HepG2 (cell line): ENCODE measurements around the gene WDR82. TPM values are rescaled to one million over a fixed set of nuclear protein-coding genes. Genes with fewer than 3 reads are reported as not detected.

Experiments used
- CAMTA2 ChIP-seq: sonication (generic); formaldehyde crosslinking; IDR thresholded peaks from 2 replicates; pipeline ENCODE4 v1.4.0; 2020; ENCODE audit warnings: mild to moderate bottlenecking, missing genetic modification reagents, borderline replicate concordance
- FOSL2 ChIP-seq: sonication (generic); formaldehyde crosslinking; IDR thresholded peaks from 2 replicates; pipeline ENCODE4 v1.4.0; 2020; ENCODE audit warnings: missing genetic modification reagents
- FOXJ3 ChIP-seq: sonication (generic); formaldehyde crosslinking; IDR thresholded peaks from 2 replicates; pipeline ENCODE4 v1.4.0; 2020; ENCODE audit warnings: missing genetic modification reagents, mild to moderate bottlenecking, borderline replicate concordance
- RCOR2 ChIP-seq: IDR thresholded peaks from 2 replicates; pipeline ENCODE4 v1.6.1; 2016; ENCODE audit warnings: missing biosample characterization, missing genetic modification reagents
- SALL2 ChIP-seq: sonication (generic); formaldehyde crosslinking; IDR thresholded peaks from 2 replicates; pipeline ENCODE4 v1.8.1; 2023; ENCODE audit warnings: mild to moderate bottlenecking, missing genetic modification reagents, inconsistent platforms
- SRSF1 ChIP-seq: fragments of 200-400 bp; formaldehyde crosslinking; optimal IDR thresholded peaks from 2 replicates; pipeline ENCODE3; 2017; ENCODE audit warnings: mild to moderate bottlenecking, low read depth, low read length, moderate library complexity
- SRSF9 ChIP-seq: fragments of 200-400 bp; formaldehyde crosslinking; IDR thresholded peaks from 2 replicates; pipeline ENCODE4 v1.6.1; 2018; ENCODE audit warnings: borderline replicate concordance, mild to moderate bottlenecking, low read depth, low read length; ENCODE audit not compliant: insufficient read depth, poor library complexity, severe bottlenecking
- TAF15 ChIP-seq: fragments of 200-400 bp; formaldehyde crosslinking; IDR thresholded peaks from one replicate; pipeline ENCODE4 v1.6.1; 2018; ENCODE audit warnings: mild to moderate bottlenecking, low read depth, low read length; ENCODE audit not compliant: poor library complexity, severe bottlenecking
- ZNF10 ChIP-seq: sonication (generic); formaldehyde crosslinking; IDR thresholded peaks from 2 replicates; pipeline ENCODE4 v1.4.0; 2020; ENCODE audit warnings: mild to moderate bottlenecking, low read depth, missing genetic modification reagents, borderline replicate concordance
- ZNF121 ChIP-seq: sonication (generic); formaldehyde crosslinking; IDR thresholded peaks from 2 replicates; pipeline ENCODE4 v1.5.0; 2020; ENCODE audit warnings: mild to moderate bottlenecking, missing genetic modification reagents
- ZNF17 ChIP-seq: sonication (generic); formaldehyde crosslinking; IDR thresholded peaks from 2 replicates; pipeline ENCODE4 v1.5.0; 2020; ENCODE audit warnings: mild to moderate bottlenecking, missing genetic modification reagents
- ZNF30 ChIP-seq: sonication (generic); formaldehyde crosslinking; IDR thresholded peaks from 2 replicates; pipeline ENCODE4 v1.5.0; 2020; ENCODE audit warnings: mild to moderate bottlenecking, missing genetic modification reagents
- ZNF773 ChIP-seq: sonication (generic); formaldehyde crosslinking; IDR thresholded peaks from 2 replicates; pipeline ENCODE4 v1.4.0; 2020; ENCODE audit warnings: missing genetic modification reagents, borderline replicate concordance
- polyA plus RNA-seq, 8 experiments: library from polyadenylated mRNA; depleted of rRNA in 3 of 8; stranded (reverse) in 7 of 8; unstranded in 1 of 8; fragments of >200 nt; fragmentation: Illumina TruSeq in 4 of 8; extraction: Trizol in 4 of 8; gene quantifications; 2 replicates each; pipeline versions ENCODE4 v1.2.1 to v1.2.3, GENCODE V29; 2011 to 2016; ENCODE audit warnings: low read depth in 4 of 8, missing spikeins in 1 of 8, mixed read lengths in 1 of 8; ENCODE audit not compliant: insufficient read depth in 1 of 8
- total RNA-seq, 5 experiments: library from RNA; depleted of rRNA; stranded (reverse); fragments of >200 nt; fragmentation: Illumina TruSeq; extraction: Trizol; gene quantifications; 2 replicates each; pipeline ENCODE4 v1.2.3, GENCODE V29; 2016; ENCODE audit warnings: low read depth in 1 of 5
- TF ChIP-seq, protein P1 (sequence below): sonication (generic); formaldehyde crosslinking; IDR thresholded peaks from 2 replicates; pipeline ENCODE4 v1.8.1; 2023; ENCODE audit warnings: mild to moderate bottlenecking, missing genetic modification reagents
- TF ChIP-seq, protein P2 (sequence below): sonication (generic); formaldehyde crosslinking; IDR thresholded peaks from 2 replicates; pipeline ENCODE4 v1.5.0; 2020; ENCODE audit warnings: missing genetic modification reagents
- TF ChIP-seq, protein P3 (sequence below): IDR thresholded peaks from 2 replicates; pipeline ENCODE4 v1.6.1; 2016; ENCODE audit warnings: mild to moderate bottlenecking
- TF ChIP-seq, protein P4 (sequence below): sonication (generic); formaldehyde crosslinking; IDR thresholded peaks from 2 replicates; pipeline ENCODE4 v1.5.0; 2020; ENCODE audit warnings: missing genetic modification reagents, mild to moderate bottlenecking, borderline replicate concordance
- TF ChIP-seq, protein P5 (sequence below): sonication (generic); formaldehyde crosslinking; IDR thresholded peaks from 2 replicates; pipeline ENCODE4 v1.5.0; 2020; ENCODE audit warnings: mild to moderate bottlenecking, missing genetic modification reagents, borderline replicate concordance
- TF ChIP-seq, protein P6 (sequence below): sonication (generic); formaldehyde crosslinking; IDR thresholded peaks from 2 replicates; pipeline ENCODE4 v1.5.1; 2020; ENCODE audit warnings: missing genetic modification reagents, mild to moderate bottlenecking, borderline replicate concordance

Gene WDR82
- total and polyA plus RNA-seq, 2 of the 13 experiments (the other 11 are each of a cell fraction or from before 2014, with no cell fraction given) = 39.1 to 59.5 TPM

DNA sequence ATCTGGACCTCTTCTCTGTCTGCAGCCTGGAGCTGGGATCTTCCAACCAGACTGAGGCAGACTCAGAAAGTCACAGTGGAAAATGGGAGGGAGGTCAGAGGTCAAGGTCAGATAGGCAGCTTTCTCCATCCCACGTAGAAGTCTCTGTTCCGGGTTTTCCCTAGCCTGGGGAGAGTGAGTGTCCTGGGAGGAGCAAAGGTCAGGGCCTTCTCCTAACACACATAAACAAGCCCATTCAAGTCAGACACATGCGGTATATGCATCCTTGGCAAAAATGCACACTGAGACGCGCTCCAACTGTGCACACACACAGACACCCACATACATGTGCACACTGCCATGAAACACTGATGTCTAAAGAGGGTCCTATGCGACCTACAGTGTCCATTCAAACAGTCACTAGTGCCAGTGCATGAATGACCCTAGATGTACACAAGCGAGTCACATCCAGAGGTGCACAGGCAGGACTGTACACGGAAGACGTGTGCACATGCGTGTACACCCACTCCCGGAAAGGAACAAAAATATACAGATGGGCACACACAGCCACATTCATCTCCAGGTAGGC is 40.2 kb downstream of the WDR82 start (continued):
- TF ChIP-seq, protein P1, sequence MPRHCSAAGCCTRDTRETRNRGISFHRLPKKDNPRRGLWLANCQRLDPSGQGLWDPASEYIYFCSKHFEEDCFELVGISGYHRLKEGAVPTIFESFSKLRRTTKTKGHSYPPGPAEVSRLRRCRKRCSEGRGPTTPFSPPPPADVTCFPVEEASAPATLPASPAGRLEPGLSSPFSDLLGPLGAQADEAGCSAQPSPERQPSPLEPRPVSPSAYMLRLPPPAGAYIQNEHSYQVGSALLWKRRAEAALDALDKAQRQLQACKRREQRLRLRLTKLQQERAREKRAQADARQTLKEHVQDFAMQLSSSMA = no peak
- TF ChIP-seq SRSF9 = no peak
- peak; percentile 71 for TF ChIP-seq FOSL2 (CRISPR knock-in tag)
- TF ChIP-seq RCOR2 (CRISPR knock-in tag) = peak; percentile 61; the same call in 1 of the 2 replicates
- TF ChIP-seq, protein P2, sequence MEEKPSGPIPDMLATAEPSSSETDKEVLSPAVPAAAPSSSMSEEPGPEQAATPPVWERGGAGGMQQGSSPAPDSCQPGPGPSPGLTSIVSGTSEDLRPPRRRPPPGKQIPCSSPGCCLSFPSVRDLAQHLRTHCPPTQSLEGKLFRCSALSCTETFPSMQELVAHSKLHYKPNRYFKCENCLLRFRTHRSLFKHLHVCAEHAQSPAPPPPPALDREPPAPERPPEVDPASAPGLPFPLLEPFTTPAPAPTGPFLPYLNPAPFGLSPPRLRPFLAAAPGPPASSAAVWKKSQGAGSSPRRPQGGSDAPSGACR (CRISPR knock-in tag) = no peak
- TF ChIP-seq ZNF10 = no peak
- peak; percentile 63; the same call in 1 of the 2 replicates for TF ChIP-seq FOXJ3 (CRISPR knock-in tag)
- TF ChIP-seq, protein P3, sequence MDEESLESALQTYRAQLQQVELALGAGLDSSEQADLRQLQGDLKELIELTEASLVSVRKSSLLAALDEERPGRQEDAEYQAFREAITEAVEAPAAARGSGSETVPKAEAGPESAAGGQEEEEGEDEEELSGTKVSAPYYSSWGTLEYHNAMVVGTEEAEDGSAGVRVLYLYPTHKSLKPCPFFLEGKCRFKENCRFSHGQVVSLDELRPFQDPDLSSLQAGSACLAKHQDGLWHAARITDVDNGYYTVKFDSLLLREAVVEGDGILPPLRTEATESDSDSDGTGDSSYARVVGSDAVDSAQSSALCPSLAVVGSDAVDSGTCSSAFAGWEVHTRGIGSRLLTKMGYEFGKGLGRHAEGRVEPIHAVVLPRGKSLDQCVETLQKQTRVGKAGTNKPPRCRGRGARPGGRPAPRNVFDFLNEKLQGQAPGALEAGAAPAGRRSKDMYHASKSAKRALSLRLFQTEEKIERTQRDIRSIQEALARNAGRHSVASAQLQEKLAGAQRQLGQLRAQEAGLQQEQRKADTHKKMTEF = no peak
- no peak for TF ChIP-seq TAF15
- TF ChIP-seq ZNF30 (CRISPR knock-in tag) = no peak
- TF ChIP-seq, protein P4, sequence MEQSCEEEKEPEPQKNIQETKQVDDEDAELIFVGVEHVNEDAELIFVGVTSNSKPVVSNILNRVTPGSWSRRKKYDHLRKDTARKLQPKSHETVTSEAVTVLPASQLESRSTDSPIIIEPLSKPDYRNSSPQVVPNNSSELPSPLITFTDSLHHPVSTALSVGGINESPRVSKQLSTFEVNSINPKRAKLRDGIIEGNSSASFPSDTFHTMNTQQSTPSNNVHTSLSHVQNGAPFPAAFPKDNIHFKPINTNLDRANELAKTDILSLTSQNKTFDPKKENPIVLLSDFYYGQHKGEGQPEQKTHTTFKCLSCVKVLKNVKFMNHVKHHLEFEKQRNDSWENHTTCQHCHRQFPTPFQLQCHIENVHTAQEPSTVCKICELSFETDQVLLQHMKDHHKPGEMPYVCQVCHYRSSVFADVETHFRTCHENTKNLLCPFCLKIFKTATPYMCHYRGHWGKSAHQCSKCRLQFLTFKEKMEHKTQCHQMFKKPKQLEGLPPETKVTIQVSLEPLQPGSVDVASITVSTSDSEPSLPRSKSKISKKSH (CRISPR knock-in tag) = no peak
- TF ChIP-seq SRSF1 = no peak
- no peak for TF ChIP-seq CAMTA2 (CRISPR knock-in tag)
- no peak for TF ChIP-seq ZNF773 (CRISPR knock-in tag)
- TF ChIP-seq, protein P5, sequence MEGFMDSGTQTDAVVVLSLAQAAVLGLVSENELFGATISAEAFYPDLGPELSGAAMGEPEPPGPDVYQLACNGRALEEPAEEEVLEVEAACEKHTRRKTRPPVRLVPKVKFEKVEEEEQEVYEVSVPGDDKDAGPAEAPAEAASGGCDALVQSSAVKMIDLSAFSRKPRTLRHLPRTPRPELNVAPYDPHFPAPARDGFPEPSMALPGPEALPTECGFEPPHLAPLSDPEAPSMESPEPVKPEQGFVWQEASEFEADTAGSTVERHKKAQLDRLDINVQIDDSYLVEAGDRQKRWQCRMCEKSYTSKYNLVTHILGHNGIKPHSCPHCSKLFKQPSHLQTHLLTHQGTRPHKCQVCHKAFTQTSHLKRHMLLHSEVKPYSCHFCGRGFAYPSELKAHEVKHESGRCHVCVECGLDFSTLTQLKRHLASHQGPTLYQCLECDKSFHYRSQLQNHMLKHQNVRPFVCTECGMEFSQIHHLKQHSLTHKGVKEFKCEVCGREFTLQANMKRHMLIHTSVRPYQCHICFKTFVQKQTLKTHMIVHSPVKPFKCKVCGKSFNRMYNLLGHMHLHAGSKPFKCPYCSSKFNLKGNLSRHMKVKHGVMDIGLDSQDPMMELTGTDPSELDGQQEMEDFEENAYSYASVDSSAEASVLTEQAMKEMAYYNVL = no peak
- TF ChIP-seq ZNF121 (CRISPR knock-in tag) = no peak
- TF ChIP-seq ZNF17 (CRISPR knock-in tag) = no peak
- no peak for TF ChIP-seq SALL2 (CRISPR knock-in tag)
- TF ChIP-seq, protein P6, sequence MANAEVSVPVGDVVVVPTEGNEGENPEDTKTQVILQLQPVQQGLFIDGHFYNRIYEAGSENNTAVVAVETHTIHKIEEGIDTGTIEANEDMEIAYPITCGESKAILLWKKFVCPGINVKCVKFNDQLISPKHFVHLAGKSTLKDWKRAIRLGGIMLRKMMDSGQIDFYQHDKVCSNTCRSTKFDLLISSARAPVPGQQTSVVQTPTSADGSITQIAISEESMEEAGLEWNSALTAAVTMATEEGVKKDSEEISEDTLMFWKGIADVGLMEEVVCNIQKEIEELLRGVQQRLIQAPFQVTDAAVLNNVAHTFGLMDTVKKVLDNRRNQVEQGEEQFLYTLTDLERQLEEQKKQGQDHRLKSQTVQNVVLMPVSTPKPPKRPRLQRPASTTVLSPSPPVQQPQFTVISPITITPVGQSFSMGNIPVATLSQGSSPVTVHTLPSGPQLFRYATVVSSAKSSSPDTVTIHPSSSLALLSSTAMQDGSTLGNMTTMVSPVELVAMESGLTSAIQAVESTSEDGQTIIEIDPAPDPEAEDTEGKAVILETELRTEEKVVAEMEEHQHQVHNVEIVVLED (CRISPR knock-in tag) = no peak; the same call in 1 of the 2 replicates
